ENCODE measurements around the gene MOB2.

Gene MOB2

GRCh38 chr11:1484695-1485503, 1.7 kb downstream of the MOB2 start:
- DNase-seq (ENCODE audit: low spot score) = no peak

- DNase-seq (ENCODE audit: low spot score) = no peak
Observed at GRCh38 chr11:1484061-1484671, 2.4 kb downstream of the MOB2 start.

GRCh38 chr11:1483445-1483961, 3.1 kb downstream of the MOB2 start:
- no peak for DNase-seq (ENCODE audit: low spot score)

GRCh38 chr11:1482581-1483444, 3.8 kb downstream of the MOB2 start:
- DNase-seq (ENCODE audit: low spot score) = no peak

- DNase-seq (ENCODE audit: low spot score) = no peak
Observed at GRCh38 chr11:1481861-1482441, 4.6 kb downstream of the MOB2 start.

- no peak for DNase-seq (ENCODE audit: low spot score)
Observed at GRCh38 chr11:1481483-1481825, 5.1 kb downstream of the MOB2 start.

GRCh38 chr11:1480555-1481482, 5.8 kb downstream of the MOB2 start:
- no peak for DNase-seq (ENCODE audit: low spot score)

- no peak for DNase-seq (ENCODE audit: low spot score)
Observed at GRCh38 chr11:1480191-1480554, 6.4 kb downstream of the MOB2 start.

- DNase-seq (ENCODE audit: low spot score) = no peak
Observed at GRCh38 chr11:1479678-1480118, 6.9 kb downstream of the MOB2 start.

GRCh38 chr11:1479006-1479677, 7.4 kb downstream of the MOB2 start:
- DNase-seq (ENCODE audit: low spot score) = no peak

- no peak for DNase-seq (ENCODE audit: low spot score)
Observed at GRCh38 chr11:1478544-1478943, 8.0 kb downstream of the MOB2 start.

- DNase-seq (ENCODE audit: low spot score) = no peak
Observed at GRCh38 chr11:1478011-1478410, 8.6 kb downstream of the MOB2 start.

- no peak for DNase-seq (ENCODE audit: low spot score)
Observed at GRCh38 chr11:1476940-1477736, 9.4 kb downstream of the MOB2 start.

GRCh38 chr11:1475841-1476240, 10.7 kb downstream of the MOB2 start:
- DNase-seq (ENCODE audit: low spot score) = no peak

- DNase-seq (ENCODE audit: low spot score) = no peak
Observed at GRCh38 chr11:1473786-1474185, 12.8 kb downstream of the MOB2 start.

- no peak for DNase-seq (ENCODE audit: low spot score)
Observed at GRCh38 chr11:1473011-1473628, 13.5 kb downstream of the MOB2 start.

- no peak for DNase-seq (ENCODE audit: low spot score)
Observed at GRCh38 chr11:1472180-1473005, 14.2 kb downstream of the MOB2 start.

- DNase-seq (ENCODE audit: low spot score) = no peak
Observed at GRCh38 chr11:1471736-1472135, 14.8 kb downstream of the MOB2 start.
